ENCODE results near the gene EML4. TPM values are rescaled to one million over a fixed set of nuclear protein-coding genes. Genes with fewer than 3 reads are reported as not detected.
"Not testable (repeated sequence)": the region's sequence is repeated elsewhere in the genome, so short reads cannot be mapped to it uniquely, and the experiment has no call there.

EML4 gene
- total RNA-seq, 1 experiment from 2014 or later: 68.2 TPM

GRCh38 chr2:42266236-42266635, 97.1 kb downstream of the EML4 start:
- Mint-ChIP-seq H3K4me3 (ENCODE audit: low read depth, unreplicated experiment) (no peak overlapping the region), H3K27me3 (ENCODE audit: unreplicated experiment) (no peaks in the 10 kb centered on the region), H3K4me1 (ENCODE audit: low read depth, unreplicated experiment) (no peaks in the 10 kb centered on the region), H3K27ac (ENCODE audit: unreplicated experiment) (no peak overlapping the region), H3K36me3 (ENCODE audit: insufficient read depth, unreplicated experiment) (peaks cover 10% of the 10 kb centered on the region), H3K9me3 (ENCODE audit: low read depth, unreplicated experiment) (no peaks in the 10 kb centered on the region)
- no peak for TF ChIP-seq CTCF (IDR thresholded peaks at IDR 0.05; ENCODE audit: unreplicated experiment)
- no TSS peak for BruUV-seq (replicated peaks)
- CTCF ChIA-PET: interaction anchor here (0.7 kb wide), 1 partner anchor 36 kb away, joined by 5 read pairs; no protein-coding TSS in a partner anchor
- DNase-seq: no peak
- intact Hi-C loops (cut with micrococcal nuclease; ENCODE audit: unreplicated experiment): no loop called here

GRCh38 chr2:42267530-42267929, 98.4 kb downstream of the EML4 start:
- H3K9me3 Mint-ChIP-seq (ENCODE audit: low read depth, unreplicated experiment): no peaks in the 10 kb centered on the region
- no peaks in the 10 kb centered on the region for H3K27me3 Mint-ChIP-seq (ENCODE audit: unreplicated experiment)
- no TSS peak for BruUV-seq (replicated peaks)
- no peak overlapping the region for H3K27ac Mint-ChIP-seq (ENCODE audit: unreplicated experiment)
- intact Hi-C loops (cut with micrococcal nuclease; ENCODE audit: unreplicated experiment): no loop called here
- CTCF ChIA-PET: no interaction called here
- no peak for DNase-seq
- H3K36me3 Mint-ChIP-seq (ENCODE audit: insufficient read depth, unreplicated experiment): peaks cover 9% of the 10 kb centered on the region
- H3K4me3 Mint-ChIP-seq (ENCODE audit: low read depth, unreplicated experiment): no peak overlapping the region
- no peak for TF ChIP-seq CTCF (IDR thresholded peaks at IDR 0.05; ENCODE audit: unreplicated experiment)
- H3K4me1 Mint-ChIP-seq (ENCODE audit: low read depth, unreplicated experiment): no peaks in the 10 kb centered on the region

- no peak overlapping the region for H3K27ac Mint-ChIP-seq (ENCODE audit: unreplicated experiment)
- DNase-seq: no peak
- intact Hi-C loops (cut with micrococcal nuclease; ENCODE audit: unreplicated experiment): no loop called here
- H3K9me3 Mint-ChIP-seq (ENCODE audit: low read depth, unreplicated experiment): no peaks in the 10 kb centered on the region
- H3K4me1 Mint-ChIP-seq (ENCODE audit: low read depth, unreplicated experiment): no peaks in the 10 kb centered on the region
- H3K4me3 Mint-ChIP-seq (ENCODE audit: low read depth, unreplicated experiment): no peak overlapping the region
- H3K27me3 Mint-ChIP-seq (ENCODE audit: unreplicated experiment): no peaks in the 10 kb centered on the region
- CTCF ChIA-PET: no interaction called here
- BruUV-seq (replicated peaks): no TSS peak
- peaks cover 8% of the 10 kb centered on the region for H3K36me3 Mint-ChIP-seq (ENCODE audit: insufficient read depth, unreplicated experiment)
- TF ChIP-seq CTCF (IDR thresholded peaks at IDR 0.05; ENCODE audit: unreplicated experiment): no peak
Observed at GRCh38 chr2:42268528-42269151, 99.5 kb downstream of the EML4 start.

GRCh38 chr2:42270757-42271156, 101.6 kb downstream of the EML4 start:
- no peak for TF ChIP-seq CTCF (IDR thresholded peaks at IDR 0.05; ENCODE audit: unreplicated experiment)
- no TSS peak for BruUV-seq (replicated peaks)
- CTCF ChIA-PET: no interaction called here
- intact Hi-C loops (cut with micrococcal nuclease; ENCODE audit: unreplicated experiment): no loop called here
- Mint-ChIP-seq H3K4me1 (ENCODE audit: low read depth, unreplicated experiment) (no peaks in the 10 kb centered on the region), H3K27me3 (ENCODE audit: unreplicated experiment) (no peaks in the 10 kb centered on the region), H3K27ac (ENCODE audit: unreplicated experiment) (no peak overlapping the region), H3K4me3 (ENCODE audit: low read depth, unreplicated experiment) (no peak overlapping the region), H3K9me3 (ENCODE audit: low read depth, unreplicated experiment) (no peaks in the 10 kb centered on the region), H3K36me3 (ENCODE audit: insufficient read depth, unreplicated experiment) (peaks cover 4% of the 10 kb centered on the region)
- DNase-seq: no peak

DNA sequence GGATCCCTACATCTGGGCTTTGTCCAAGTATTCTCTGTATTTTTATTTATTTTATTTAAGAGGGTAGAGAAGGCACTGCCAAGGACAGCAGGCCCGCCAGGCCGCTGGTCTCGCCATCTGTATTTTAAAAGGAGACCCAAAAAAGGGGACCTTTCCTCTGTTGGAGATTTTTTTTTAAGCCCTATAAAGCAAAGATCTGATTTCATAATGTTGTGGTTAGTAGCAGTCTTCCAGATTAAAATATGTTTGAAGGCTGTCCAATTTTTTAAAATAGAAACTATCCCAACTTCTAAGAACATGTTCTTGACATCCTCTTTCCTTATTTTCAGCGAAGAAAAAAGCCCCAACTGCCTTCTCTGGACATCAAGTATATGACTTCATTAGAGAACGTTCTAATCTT, 102.1 kb downstream of the EML4 start:
- H3K27me3 Mint-ChIP-seq (ENCODE audit: unreplicated experiment); intact Hi-C loops (cut with micrococcal nuclease; ENCODE audit: unreplicated experiment); BruUV-seq (replicated peaks); DNase-seq; H3K4me1 Mint-ChIP-seq (ENCODE audit: low read depth, unreplicated experiment); H3K36me3 Mint-ChIP-seq (ENCODE audit: insufficient read depth, unreplicated experiment); H3K4me3 Mint-ChIP-seq (ENCODE audit: low read depth, unreplicated experiment); CTCF ChIA-PET; H3K9me3 Mint-ChIP-seq (ENCODE audit: low read depth, unreplicated experiment); H3K27ac Mint-ChIP-seq (ENCODE audit: unreplicated experiment): not testable (repeated sequence)

Measured in Calu3 (cell line).